MM.1S (cell line): ENCODE measurements around the gene MLPH.

Experiments
- DNase-seq: peaks from one replicate; pipeline ENCODE4 v3.0.0-alpha.2; 2015
- H2AFZ ChIP-seq: fragments of 300-600 bp; sonication (generic); 2 replicates; pipeline ENCODE4 v1.6.0; 2016; ENCODE audit warnings: antibody characterized with exemption, low read length
- H3F3A ChIP-seq: fragments of 300-600 bp; sonication (generic); 2 replicates; pipeline ENCODE4 v1.6.1; 2016; ENCODE audit warnings: mild to moderate bottlenecking, antibody characterized with exemption, low read length, moderate library complexity, mixed read lengths; ENCODE audit not compliant: insufficient read depth
- H3K27ac ChIP-seq: fragments of 300-600 bp; sonication (generic); 2 replicates; pipeline ENCODE4 v1.5.1; 2016; ENCODE audit warnings: mild to moderate bottlenecking, low read length
- H3K27me3 ChIP-seq: fragments of 300-600 bp; sonication (generic); replicated peaks from 2 replicates; pipeline ENCODE4 v1.6.0; 2016; ENCODE audit warnings: low read length; ENCODE audit not compliant: insufficient read depth
- H3K36me3 ChIP-seq: fragments of 300-600 bp; sonication (generic); replicated peaks from 2 replicates; pipeline ENCODE4 v1.6.1; 2016; ENCODE audit warnings: mild to moderate bottlenecking, low read length, mixed read lengths; ENCODE audit not compliant: insufficient read depth
- H3K4me1 ChIP-seq: fragments of 300-600 bp; sonication (generic); 2 replicates; pipeline ENCODE4 v1.6.1; 2016; ENCODE audit warnings: low read length, mixed read lengths
- H3K4me2 ChIP-seq: fragments of 300-600 bp; sonication (generic); 2 replicates; pipeline ENCODE4 v1.6.0; 2016; ENCODE audit warnings: low read depth, low read length
- H3K4me3 ChIP-seq: fragments of 300-600 bp; sonication (generic); 2 replicates; pipeline ENCODE4 v1.5.1; 2016; ENCODE audit warnings: low read length, mixed read lengths
- H3K79me2 ChIP-seq: fragments of 300-600 bp; sonication (generic); 2 replicates; pipeline ENCODE4 v1.6.1; 2016; ENCODE audit warnings: mixed run types, low read length, mixed read lengths
- H3K9ac ChIP-seq: fragments of 300-600 bp; sonication (generic); 2 replicates; pipeline ENCODE4 v1.6.1; 2016; ENCODE audit warnings: low read length, mixed read lengths
- H3K9me2 ChIP-seq: fragments of 300-600 bp; sonication (generic); replicated peaks from 2 replicates; pipeline ENCODE4 v1.6.1; 2016; ENCODE audit warnings: mild to moderate bottlenecking, low read length, mixed read lengths; ENCODE audit not compliant: insufficient read depth
- H3K9me3 ChIP-seq: fragments of 300-600 bp; sonication (generic); replicated peaks from 2 replicates; pipeline ENCODE4 v1.6.1; 2016; ENCODE audit warnings: mild to moderate bottlenecking, low read length, mixed read lengths; ENCODE audit not compliant: insufficient read depth
- H4K20me1 ChIP-seq: fragments of 300-600 bp; sonication (generic); 2 replicates; pipeline ENCODE4 v1.6.1; 2016; ENCODE audit warnings: mild to moderate bottlenecking, low read length, moderate library complexity, mixed read lengths; ENCODE audit not compliant: insufficient read depth
- EZH2 ChIP-seq: fragments of 300-600 bp; sonication (generic); optimal IDR thresholded peaks from 2 replicates; pipeline ENCODE3; 2017; ENCODE audit warnings: low read depth, mild to moderate bottlenecking, antibody characterized with exemption, low read length, mixed read lengths
- EZH2phosphoT487 ChIP-seq: fragments of 300-600 bp; sonication (generic); IDR thresholded peaks from 2 replicates; pipeline ENCODE4 v1.6.1; 2018; ENCODE audit warnings: antibody characterized with exemption, low read length
- TF ChIP-seq, protein P1 (sequence below): fragments of 300-600 bp; sonication (generic); IDR thresholded peaks from 2 replicates; pipeline ENCODE4 v1.5.1; 2016; ENCODE audit warnings: antibody characterized with exemption, low read length, mixed read lengths

Gene MLPH

DNA sequence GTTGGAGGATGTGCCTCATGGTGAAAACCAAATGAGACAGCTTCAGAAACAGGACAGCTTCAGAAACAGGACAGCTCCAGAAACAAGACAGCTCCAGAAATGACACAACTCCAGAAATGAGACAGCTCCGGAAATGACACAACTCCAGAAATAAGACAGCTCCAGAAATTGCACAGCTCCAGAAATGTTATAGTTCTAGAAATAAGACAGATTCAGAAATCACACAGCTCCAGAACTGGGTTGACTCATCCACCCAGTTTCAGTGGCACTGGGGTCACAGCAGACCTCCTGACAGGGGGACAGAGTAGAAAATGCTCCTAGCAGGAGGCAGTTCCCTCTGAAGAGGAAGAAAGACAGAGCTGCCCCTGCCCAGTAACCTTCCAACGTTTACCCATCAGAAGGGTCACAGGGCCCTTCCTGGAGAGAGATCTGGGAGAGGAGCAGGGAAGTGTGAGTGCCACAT lies 46.2 kb upstream of the MLPH start:
- Histone ChIP-seq H3K9me2 (no peaks in the 10 kb centered on the region), H3K4me1 (no peaks in the 10 kb centered on the region), H3K9ac (no peak overlapping the region), H3K27ac (no peak overlapping the region), H3K27me3 (peaks cover 4% of the 10 kb centered on the region; the same call in 1 of the 2 replicates), H4K20me1 (no peaks in the 10 kb centered on the region), H3F3A (no peaks in the 10 kb centered on the region), H3K4me2 (no peak overlapping the region), H3K79me2 (no peaks in the 10 kb centered on the region), H2AFZ (no peak overlapping the region), H3K36me3 (no peaks in the 10 kb centered on the region), H3K9me3 (no peaks in the 10 kb centered on the region), H3K4me3 (no peak overlapping the region)
- DNase-seq: no peak
- no peak for TF ChIP-seq EZH2phosphoT487
- TF ChIP-seq EZH2: no peak
- TF ChIP-seq, protein P1, sequence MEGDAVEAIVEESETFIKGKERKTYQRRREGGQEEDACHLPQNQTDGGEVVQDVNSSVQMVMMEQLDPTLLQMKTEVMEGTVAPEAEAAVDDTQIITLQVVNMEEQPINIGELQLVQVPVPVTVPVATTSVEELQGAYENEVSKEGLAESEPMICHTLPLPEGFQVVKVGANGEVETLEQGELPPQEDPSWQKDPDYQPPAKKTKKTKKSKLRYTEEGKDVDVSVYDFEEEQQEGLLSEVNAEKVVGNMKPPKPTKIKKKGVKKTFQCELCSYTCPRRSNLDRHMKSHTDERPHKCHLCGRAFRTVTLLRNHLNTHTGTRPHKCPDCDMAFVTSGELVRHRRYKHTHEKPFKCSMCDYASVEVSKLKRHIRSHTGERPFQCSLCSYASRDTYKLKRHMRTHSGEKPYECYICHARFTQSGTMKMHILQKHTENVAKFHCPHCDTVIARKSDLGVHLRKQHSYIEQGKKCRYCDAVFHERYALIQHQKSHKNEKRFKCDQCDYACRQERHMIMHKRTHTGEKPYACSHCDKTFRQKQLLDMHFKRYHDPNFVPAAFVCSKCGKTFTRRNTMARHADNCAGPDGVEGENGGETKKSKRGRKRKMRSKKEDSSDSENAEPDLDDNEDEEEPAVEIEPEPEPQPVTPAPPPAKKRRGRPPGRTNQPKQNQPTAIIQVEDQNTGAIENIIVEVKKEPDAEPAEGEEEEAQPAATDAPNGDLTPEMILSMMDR: no peak

- no peaks in the 10 kb centered on the region for H3F3A ChIP-seq
- DNase-seq: no peak
- H3K4me1 ChIP-seq: no peaks in the 10 kb centered on the region
- H3K9me3 ChIP-seq: no peaks in the 10 kb centered on the region
- no peaks in the 10 kb centered on the region for H3K79me2 ChIP-seq
- no peaks in the 10 kb centered on the region for H3K36me3 ChIP-seq
- no peak overlapping the region for H2AFZ ChIP-seq
- TF ChIP-seq, protein P1: no peak
- TF ChIP-seq EZH2 (no peak), EZH2phosphoT487 (no peak)
- H3K9me2 ChIP-seq: no peaks in the 10 kb centered on the region
- H3K27me3 ChIP-seq: no peaks in the 10 kb centered on the region
- H3K4me3 ChIP-seq: no peak overlapping the region
- H3K27ac ChIP-seq: no peak overlapping the region
- H4K20me1 ChIP-seq: no peaks in the 10 kb centered on the region
- no peak overlapping the region for H3K4me2 ChIP-seq
- H3K9ac ChIP-seq: no peak overlapping the region
Measured at GRCh38 chr2:237441605-237442274, 45.3 kb upstream of the MLPH start.

DNA sequence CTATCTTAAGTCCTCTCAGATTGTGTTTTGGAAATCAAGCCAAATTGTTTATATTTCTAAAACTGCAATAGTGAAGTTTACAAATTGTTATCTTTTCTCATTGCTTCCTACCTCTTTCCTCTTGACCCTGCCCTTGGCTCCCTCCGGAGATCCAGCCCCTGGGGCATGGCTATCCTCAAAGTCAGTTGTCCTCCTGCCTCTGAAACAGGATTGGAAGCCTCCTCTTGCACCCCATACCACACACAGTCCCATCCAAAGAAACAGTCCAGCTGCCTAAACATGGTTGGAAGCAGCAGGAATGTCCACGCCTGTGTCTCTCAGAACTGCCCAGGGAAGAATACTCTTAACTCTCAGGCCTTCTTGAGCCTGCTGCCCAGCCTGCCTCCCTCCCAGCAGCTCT lies 43.0 kb upstream of the MLPH start:
- no peak for TF ChIP-seq EZH2
- TF ChIP-seq, protein P1: no peak
- no peak for TF ChIP-seq EZH2phosphoT487
- 0 out of 2 replicates have a peak, but pooled peaks cover 3% of the 10 kb centered on the region for H3K27me3 ChIP-seq
- H3K9me2 ChIP-seq: no peaks in the 10 kb centered on the region
- H3K36me3 ChIP-seq: no peaks in the 10 kb centered on the region
- no peak overlapping the region for H3K4me2 ChIP-seq
- no peak overlapping the region for H3K27ac ChIP-seq
- no peaks in the 10 kb centered on the region for H3F3A ChIP-seq
- no peak overlapping the region for H3K4me3 ChIP-seq
- DNase-seq: no peak
- H3K9me3 ChIP-seq: no peaks in the 10 kb centered on the region
- H4K20me1 ChIP-seq: no peaks in the 10 kb centered on the region
- no peak overlapping the region for H3K9ac ChIP-seq
- H2AFZ ChIP-seq: no peak overlapping the region
- no peaks in the 10 kb centered on the region for H3K79me2 ChIP-seq
- H3K4me1 ChIP-seq: no peaks in the 10 kb centered on the region
